Coronary artery (tissue), 2 donors: ENCODE data around the gene RPIA.
"Not testable (repeated sequence)": the region's sequence is repeated elsewhere in the genome, so short reads cannot be mapped to it uniquely, and the experiment has no call there.

Experiments used
- DNase-seq: peaks from one replicate; pipeline ENCODE4 v3.0.0-alpha.2; 2017; ENCODE audit warnings: low spot score
- H3K27ac ChIP-seq, 2 donors: fragments of 200-600 bp; sonication (generic); one replicate each; pipeline ENCODE4 v1.5.1; 2016 to 2019
- H3K4me3 ChIP-seq: fragments of 200-600 bp; sonication (generic); 2 replicates; pipeline ENCODE4 v1.5.1; 2016; ENCODE audit warnings: mild to moderate bottlenecking, moderate library complexity
- TF ChIP-seq, protein P1 (sequence below): fragments of 200-600 bp; sonication (generic); IDR thresholded peaks from one replicate; pipeline ENCODE4 v1.5.1; 2019; ENCODE audit warnings: antibody characterized with exemption

Gene RPIA

DNA sequence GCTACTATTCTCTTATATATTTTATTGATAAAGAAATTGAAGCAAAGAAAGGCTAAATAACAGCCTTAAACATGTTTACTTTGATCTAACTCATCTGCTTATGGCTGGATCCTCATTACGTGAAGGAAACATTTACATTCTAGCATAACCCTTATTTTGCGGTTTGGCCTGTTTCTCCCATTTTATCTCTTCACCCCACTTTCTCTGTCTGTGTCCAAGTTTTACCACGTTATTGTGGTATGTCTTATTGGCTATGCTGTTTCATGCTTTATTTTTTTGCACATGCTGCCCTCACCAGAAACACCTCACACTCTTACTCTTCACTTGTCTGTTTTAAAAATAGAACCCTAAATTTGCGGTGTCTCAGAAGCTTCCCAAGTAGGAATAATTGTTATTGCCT is 78.5 kb downstream of the RPIA start:
- TF ChIP-seq, protein P1, sequence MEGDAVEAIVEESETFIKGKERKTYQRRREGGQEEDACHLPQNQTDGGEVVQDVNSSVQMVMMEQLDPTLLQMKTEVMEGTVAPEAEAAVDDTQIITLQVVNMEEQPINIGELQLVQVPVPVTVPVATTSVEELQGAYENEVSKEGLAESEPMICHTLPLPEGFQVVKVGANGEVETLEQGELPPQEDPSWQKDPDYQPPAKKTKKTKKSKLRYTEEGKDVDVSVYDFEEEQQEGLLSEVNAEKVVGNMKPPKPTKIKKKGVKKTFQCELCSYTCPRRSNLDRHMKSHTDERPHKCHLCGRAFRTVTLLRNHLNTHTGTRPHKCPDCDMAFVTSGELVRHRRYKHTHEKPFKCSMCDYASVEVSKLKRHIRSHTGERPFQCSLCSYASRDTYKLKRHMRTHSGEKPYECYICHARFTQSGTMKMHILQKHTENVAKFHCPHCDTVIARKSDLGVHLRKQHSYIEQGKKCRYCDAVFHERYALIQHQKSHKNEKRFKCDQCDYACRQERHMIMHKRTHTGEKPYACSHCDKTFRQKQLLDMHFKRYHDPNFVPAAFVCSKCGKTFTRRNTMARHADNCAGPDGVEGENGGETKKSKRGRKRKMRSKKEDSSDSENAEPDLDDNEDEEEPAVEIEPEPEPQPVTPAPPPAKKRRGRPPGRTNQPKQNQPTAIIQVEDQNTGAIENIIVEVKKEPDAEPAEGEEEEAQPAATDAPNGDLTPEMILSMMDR: no peak
- H3K27ac ChIP-seq: no peak overlapping the region
- no peak for DNase-seq
- H3K4me3 ChIP-seq: no peak overlapping the region

DNA sequence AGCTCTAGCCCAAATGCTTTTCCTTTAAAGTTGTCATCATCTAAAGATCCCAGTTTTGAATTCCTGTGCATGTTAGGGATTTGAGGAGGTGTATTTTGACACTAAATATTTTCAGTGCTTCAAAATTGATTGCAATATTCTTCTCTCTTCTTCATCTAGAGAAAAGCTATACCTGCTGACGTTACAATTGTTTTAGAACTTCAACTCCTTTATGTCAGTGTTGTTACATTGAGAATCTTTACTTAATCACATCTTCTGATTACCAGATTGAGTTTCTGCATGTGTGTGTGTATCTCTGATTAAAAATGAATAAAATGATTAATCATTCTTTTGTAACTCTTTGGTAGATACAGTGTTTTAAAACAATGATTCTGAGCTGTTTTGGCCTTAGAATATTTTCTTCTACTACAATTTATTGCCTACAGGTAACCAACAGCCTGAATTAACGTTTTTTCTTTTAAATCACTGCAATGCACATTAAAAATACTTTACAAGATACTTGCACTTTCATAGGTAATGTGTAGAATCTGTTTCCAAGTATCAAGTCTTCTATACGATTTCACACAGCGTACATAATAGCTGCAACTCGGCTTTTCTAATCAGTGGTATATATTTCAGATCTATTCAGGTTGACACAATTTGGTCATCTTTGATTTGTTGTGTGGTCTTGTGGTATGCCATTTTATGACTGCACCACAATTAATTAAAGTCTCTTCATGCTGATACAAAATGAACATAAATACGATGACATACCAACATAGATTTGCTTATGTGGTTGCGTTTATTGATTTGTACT is 82.0 kb downstream of the RPIA start:
- not testable (repeated sequence) for DNase-seq, H3K27ac ChIP-seq, H3K4me3 ChIP-seq

DNA sequence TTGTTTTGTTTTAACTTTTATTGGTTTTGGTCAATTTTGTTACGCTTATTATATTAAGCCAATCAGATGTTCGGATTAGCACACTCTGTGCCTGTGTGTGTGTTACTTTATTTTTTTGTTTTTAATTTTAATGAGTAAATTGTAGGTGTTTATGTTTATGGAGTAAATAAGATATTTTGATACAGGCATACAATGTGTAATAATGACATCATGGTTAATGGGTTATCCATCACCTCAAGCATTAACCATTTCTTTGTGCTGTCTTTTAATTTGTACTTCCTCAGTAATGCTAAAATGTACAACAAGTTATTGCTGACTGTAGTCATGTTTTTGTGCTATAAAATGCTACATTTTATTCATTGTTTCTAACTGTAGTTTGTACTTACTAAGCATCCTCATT is 97.7 kb downstream of the RPIA start:
- not testable (repeated sequence) for H3K4me3 ChIP-seq, DNase-seq, H3K27ac ChIP-seq

- not testable (repeated sequence) for H3K27ac ChIP-seq, DNase-seq, H3K4me3 ChIP-seq
These were observed 104.5 kb downstream of the RPIA start for GRCh38 chr2:88795932-88796331.

DNA sequence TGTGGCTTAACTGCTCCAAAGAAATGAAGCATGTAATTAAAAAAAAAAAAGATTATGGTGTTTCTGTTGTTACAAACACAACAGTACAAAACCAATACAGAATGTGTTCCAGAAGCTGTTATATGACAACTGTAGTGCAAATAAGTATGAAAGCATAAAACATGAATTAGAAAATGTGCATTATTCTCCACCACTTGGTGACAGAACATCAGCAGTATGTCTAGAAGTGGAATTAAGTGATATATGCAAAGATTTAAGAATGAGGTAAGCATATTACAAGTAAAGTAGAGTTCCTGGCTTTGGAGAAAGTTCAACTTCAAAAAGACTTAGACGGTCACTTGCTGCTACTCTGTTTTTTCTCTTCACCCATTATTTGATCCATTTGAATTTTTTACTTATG is 105.0 kb downstream of the RPIA start:
- DNase-seq, H3K4me3 ChIP-seq, H3K27ac ChIP-seq: not testable (repeated sequence)

DNA sequence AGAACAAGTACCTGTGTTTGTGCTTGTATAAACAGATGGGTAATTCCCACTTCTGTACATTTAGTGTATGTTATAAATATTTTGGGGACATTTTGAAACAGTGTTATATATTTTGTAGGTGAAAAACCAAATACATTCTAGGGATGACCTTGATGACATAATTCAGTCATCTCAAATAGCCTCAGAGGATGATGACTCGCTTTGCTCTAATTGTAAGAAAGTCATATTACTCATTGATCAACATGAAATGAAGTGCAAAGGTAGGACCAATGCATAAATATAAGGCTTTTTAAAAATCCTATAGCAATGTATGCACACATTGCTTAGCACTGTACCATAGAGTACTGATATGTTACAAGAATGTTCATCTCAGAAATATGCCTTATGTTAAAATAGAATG is 105.7 kb downstream of the RPIA start:
- not testable (repeated sequence) for DNase-seq, H3K27ac ChIP-seq, H3K4me3 ChIP-seq
